Measurements from ENCODE around the gene SRR. TPM values are rescaled to one million over a fixed set of nuclear protein-coding genes. Genes with fewer than 3 reads are reported as not detected.

SRR gene
- total and polyA plus RNA-seq, 4 donors = 2.9 to 10.3 (median 4.3) TPM

DNA sequence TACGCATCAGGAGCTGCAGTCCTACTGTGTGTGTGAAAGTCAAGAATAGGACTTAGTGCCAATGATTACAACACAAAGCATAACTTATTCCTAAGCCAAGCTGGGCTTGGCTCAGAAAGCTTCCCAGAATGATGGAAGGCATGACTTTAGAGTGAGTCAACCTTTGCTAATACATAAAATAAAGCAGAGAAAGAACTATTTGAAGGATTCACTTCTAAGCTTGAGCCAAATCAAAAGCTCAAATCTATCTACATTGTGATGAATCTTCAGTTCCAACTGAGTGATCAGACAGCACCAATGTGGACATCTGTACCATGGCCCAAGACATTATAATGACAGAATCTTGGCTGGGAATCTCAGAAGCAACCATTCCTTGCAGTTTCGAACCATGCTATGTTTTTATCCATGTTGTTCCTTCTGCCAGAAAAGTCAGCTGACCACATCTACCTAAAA lies 41.6 kb upstream of the SRR start:
- Histone ChIP-seq H3K9ac (ENCODE audit: low read depth in 1 of 2, low read length in 2 of 2) (no peak overlapping the region), H3K9me3 (ENCODE audit: control insufficient read depth in 4 of 4, low read length in 3 of 4) (no peaks in the 10 kb centered on the region), H3K27ac (ENCODE audit: low read depth in 1 of 2, low read length in 2 of 2) (no peak overlapping the region), H3K4me3 (ENCODE audit: low read depth in 1 of 3, low read length in 3 of 3) (no peak overlapping the region), H3K27me3 (ENCODE audit: control insufficient read depth in 4 of 4, insufficient read depth in 4 of 4, low read length in 3 of 4) (no peaks in the 10 kb centered on the region), H3K4me1 (ENCODE audit: control insufficient read depth in 4 of 4, insufficient read depth in 4 of 4, low read length in 3 of 4) (peaks cover 0 to 6% (median 3%) of the 10 kb centered on the region in 4 donors), H3K36me3 (ENCODE audit: control insufficient read depth in 4 of 4, insufficient read depth in 3 of 4, low read depth in 1 of 4, low read length in 3 of 4) (peaks cover 0 to 4% (median 2%) of the 10 kb centered on the region in 4 donors)
- no peak for DNase-seq (ENCODE audit: low spot score)
- WGBS = 95% methylated on average over 2 of the region's 2 CpGs
- TF ChIP-seq RXRA (IDR thresholded peaks at IDR 0.05) (no peak), RAD21 (IDR thresholded peaks at IDR 0.05) (no peak), NR2F2 (IDR thresholded peaks at IDR 0.05) (no peak), HNF4A (conservative IDR thresholded peaks at IDR 0.05) (no peak), YY1 (IDR thresholded peaks at IDR 0.05) (no peak), EGR1 (IDR thresholded peaks at IDR 0.05; ENCODE audit: low read depth in 2 of 2) (no peak)
- TF ChIP-seq, protein P1, sequence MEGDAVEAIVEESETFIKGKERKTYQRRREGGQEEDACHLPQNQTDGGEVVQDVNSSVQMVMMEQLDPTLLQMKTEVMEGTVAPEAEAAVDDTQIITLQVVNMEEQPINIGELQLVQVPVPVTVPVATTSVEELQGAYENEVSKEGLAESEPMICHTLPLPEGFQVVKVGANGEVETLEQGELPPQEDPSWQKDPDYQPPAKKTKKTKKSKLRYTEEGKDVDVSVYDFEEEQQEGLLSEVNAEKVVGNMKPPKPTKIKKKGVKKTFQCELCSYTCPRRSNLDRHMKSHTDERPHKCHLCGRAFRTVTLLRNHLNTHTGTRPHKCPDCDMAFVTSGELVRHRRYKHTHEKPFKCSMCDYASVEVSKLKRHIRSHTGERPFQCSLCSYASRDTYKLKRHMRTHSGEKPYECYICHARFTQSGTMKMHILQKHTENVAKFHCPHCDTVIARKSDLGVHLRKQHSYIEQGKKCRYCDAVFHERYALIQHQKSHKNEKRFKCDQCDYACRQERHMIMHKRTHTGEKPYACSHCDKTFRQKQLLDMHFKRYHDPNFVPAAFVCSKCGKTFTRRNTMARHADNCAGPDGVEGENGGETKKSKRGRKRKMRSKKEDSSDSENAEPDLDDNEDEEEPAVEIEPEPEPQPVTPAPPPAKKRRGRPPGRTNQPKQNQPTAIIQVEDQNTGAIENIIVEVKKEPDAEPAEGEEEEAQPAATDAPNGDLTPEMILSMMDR (IDR thresholded peaks at IDR 0.05; ENCODE audit: low read depth, low read length, missing input control) = no peak
- TF ChIP-seq, protein P2, sequence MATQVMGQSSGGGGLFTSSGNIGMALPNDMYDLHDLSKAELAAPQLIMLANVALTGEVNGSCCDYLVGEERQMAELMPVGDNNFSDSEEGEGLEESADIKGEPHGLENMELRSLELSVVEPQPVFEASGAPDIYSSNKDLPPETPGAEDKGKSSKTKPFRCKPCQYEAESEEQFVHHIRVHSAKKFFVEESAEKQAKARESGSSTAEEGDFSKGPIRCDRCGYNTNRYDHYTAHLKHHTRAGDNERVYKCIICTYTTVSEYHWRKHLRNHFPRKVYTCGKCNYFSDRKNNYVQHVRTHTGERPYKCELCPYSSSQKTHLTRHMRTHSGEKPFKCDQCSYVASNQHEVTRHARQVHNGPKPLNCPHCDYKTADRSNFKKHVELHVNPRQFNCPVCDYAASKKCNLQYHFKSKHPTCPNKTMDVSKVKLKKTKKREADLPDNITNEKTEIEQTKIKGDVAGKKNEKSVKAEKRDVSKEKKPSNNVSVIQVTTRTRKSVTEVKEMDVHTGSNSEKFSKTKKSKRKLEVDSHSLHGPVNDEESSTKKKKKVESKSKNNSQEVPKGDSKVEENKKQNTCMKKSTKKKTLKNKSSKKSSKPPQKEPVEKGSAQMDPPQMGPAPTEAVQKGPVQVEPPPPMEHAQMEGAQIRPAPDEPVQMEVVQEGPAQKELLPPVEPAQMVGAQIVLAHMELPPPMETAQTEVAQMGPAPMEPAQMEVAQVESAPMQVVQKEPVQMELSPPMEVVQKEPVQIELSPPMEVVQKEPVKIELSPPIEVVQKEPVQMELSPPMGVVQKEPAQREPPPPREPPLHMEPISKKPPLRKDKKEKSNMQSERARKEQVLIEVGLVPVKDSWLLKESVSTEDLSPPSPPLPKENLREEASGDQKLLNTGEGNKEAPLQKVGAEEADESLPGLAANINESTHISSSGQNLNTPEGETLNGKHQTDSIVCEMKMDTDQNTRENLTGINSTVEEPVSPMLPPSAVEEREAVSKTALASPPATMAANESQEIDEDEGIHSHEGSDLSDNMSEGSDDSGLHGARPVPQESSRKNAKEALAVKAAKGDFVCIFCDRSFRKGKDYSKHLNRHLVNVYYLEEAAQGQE (IDR thresholded peaks at IDR 0.05) = no peak

DNA sequence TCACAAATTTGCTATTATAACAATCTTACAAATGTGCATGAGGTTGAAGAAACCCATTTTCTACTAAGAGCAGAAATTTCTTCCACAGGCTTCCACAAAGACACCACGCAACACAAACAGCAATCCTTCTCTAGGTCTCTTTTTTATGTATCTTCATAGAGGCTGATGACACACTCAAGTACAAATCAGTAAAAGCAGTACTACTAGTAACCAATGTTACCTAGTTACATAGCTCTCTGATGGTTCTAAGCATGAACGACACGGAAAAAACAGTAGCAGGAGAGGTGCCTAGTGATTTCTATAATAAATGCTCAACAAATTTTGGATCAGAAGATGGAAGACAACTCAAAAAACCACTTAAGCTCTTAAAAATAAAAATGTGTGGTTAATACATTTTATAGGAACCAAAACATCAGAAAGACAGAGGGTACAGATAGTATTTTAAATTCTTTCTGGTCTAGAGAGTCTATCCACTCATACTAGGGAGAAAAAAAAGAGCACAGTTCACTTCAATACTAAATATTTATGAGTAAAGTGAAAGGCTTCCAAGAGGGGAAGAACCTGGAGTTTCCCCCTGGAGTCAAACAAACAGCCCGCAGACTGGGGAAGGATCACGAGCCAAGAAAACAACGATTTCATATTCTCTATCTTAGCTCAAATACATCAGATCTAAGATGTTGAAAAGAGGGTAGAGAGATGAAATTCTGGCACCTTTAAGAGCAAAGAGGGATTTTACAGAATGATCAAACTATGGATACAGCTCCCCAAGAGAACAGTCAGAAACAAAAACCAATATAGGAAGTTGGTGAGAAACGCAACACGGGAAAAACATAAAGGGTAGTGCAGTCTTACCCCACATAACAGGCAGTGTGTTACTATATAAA lies 40.3 kb upstream of the SRR start:
- WGBS = 60% methylated on average over 8 of the region's 8 CpGs
- Histone ChIP-seq H3K9ac (ENCODE audit: low read depth in 1 of 2, low read length in 2 of 2) (peak overlapping the region in 1 of 2 donors; percentile 33), H3K4me3 (ENCODE audit: low read depth in 1 of 3, low read length in 3 of 3) (no peak overlapping the region), H3K36me3 (ENCODE audit: control insufficient read depth in 4 of 4, insufficient read depth in 3 of 4, low read depth in 1 of 4, low read length in 3 of 4) (peaks cover 0 to 4% (median 2%) of the 10 kb centered on the region in 4 donors), H3K4me1 (ENCODE audit: control insufficient read depth in 4 of 4, insufficient read depth in 4 of 4, low read length in 3 of 4) (peaks cover 0 to 6% (median 3%) of the 10 kb centered on the region in 4 donors), H3K27me3 (ENCODE audit: control insufficient read depth in 4 of 4, insufficient read depth in 4 of 4, low read length in 3 of 4) (no peaks in the 10 kb centered on the region), H3K9me3 (ENCODE audit: control insufficient read depth in 4 of 4, low read length in 3 of 4) (no peaks in the 10 kb centered on the region), H3K27ac (ENCODE audit: low read depth in 1 of 2, low read length in 2 of 2) (peak overlapping the region in 1 of 2 donors; percentile 24)
- no peak for DNase-seq (ENCODE audit: low spot score)
- TF ChIP-seq, protein P3, sequence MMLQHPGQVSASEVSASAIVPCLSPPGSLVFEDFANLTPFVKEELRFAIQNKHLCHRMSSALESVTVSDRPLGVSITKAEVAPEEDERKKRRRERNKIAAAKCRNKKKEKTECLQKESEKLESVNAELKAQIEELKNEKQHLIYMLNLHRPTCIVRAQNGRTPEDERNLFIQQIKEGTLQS (IDR thresholded peaks at IDR 0.05) = no peak
- TF ChIP-seq, protein P1 (IDR thresholded peaks at IDR 0.05; ENCODE audit: low read depth, low read length, missing input control) = no peak
- no peak for TF ChIP-seq RXRA (IDR thresholded peaks at IDR 0.05)
- TF ChIP-seq FOXA1 (IDR thresholded peaks at IDR 0.05) = no peak
- TF ChIP-seq GABPA (IDR thresholded peaks at IDR 0.05 in 1 of 2, conservative IDR thresholded peaks at IDR 0.05 in 1 of 2) = no peak
- no peak for TF ChIP-seq YY1 (IDR thresholded peaks at IDR 0.05)
- no peak for TF ChIP-seq EGR1 (IDR thresholded peaks at IDR 0.05; ENCODE audit: low read depth in 2 of 2)
- no peak for TF ChIP-seq FOXA2 (IDR thresholded peaks at IDR 0.05)
- TF ChIP-seq, protein P4, sequence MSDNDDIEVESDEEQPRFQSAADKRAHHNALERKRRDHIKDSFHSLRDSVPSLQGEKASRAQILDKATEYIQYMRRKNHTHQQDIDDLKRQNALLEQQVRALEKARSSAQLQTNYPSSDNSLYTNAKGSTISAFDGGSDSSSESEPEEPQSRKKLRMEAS (IDR thresholded peaks at IDR 0.05) = no peak
- TF ChIP-seq TAF1 (conservative IDR thresholded peaks at IDR 0.05) = no peak
